ENCODE measurements around the gene HMCN2. TPM values are rescaled to one million over a fixed set of nuclear protein-coding genes. Genes with fewer than 3 reads are reported as not detected.

Gene HMCN2
- polyA plus RNA-seq, 3 donors from 2014 or later, result not detected

DNA sequence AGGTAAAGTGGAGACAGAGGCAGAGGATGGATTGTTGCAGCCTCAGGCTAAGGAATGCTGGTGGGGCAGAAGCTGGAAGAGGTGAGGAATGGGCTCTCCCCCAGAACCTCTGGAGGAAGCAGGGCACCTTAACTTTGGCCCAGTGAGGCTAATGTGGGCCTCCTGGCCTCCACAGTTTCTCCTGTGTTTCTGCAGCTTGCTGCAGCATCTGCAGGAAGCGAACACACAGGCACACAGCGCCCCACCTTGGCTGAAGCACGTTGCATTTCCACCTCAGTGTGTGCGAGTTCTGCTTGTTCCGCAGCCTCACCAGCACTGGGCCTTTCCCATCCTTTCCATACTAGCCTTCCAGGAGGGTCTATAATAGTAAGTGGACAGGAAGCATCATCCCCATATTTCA is 152.0 kb downstream of the HMCN2 start:
- Mint-ChIP-seq H3K36me3 (no peaks in the 10 kb centered on the region), H3K4me3 (no peak overlapping the region), H3K9me3 (no peaks in the 10 kb centered on the region), H3K27me3 (ENCODE audit: low read depth in 3 of 3) (peaks cover 3 to 7% (median 6%) of the 10 kb centered on the region in 3 donors), H3K27ac (no peak overlapping the region), H3K4me1 (no peaks in the 10 kb centered on the region)
- no peak for DNase-seq

- no peak overlapping the region for H3K4me3 Mint-ChIP-seq
- no peak for DNase-seq
- H3K36me3 Mint-ChIP-seq, result no peaks in the 10 kb centered on the region
These were observed 153.2 kb downstream of the HMCN2 start for GRCh38 chr9:130418776-130419175.

GRCh38 chr9:130419521-130420035 is 154.0 kb downstream of the HMCN2 start:
- no peaks in the 10 kb centered on the region for H3K36me3 Mint-ChIP-seq
- H3K27me3 Mint-ChIP-seq (ENCODE audit: low read depth in 3 of 3), result peaks cover 0 to 8% (median 7%) of the 10 kb centered on the region in 3 donors
- DNase-seq, result no peak
- no peak overlapping the region for H3K27ac Mint-ChIP-seq
- no peak overlapping the region for H3K4me3 Mint-ChIP-seq
- H3K4me1 Mint-ChIP-seq, result no peaks in the 10 kb centered on the region
- H3K9me3 Mint-ChIP-seq, result no peaks in the 10 kb centered on the region

More at GRCh38 chr9:130418776-130419175, 153.2 kb downstream of the HMCN2 start:
- no peaks in the 10 kb centered on the region for H3K9me3 Mint-ChIP-seq
- peaks cover 0 to 8% (median 7%) of the 10 kb centered on the region in 3 donors for H3K27me3 Mint-ChIP-seq (ENCODE audit: low read depth in 3 of 3)
- no peak overlapping the region for H3K27ac Mint-ChIP-seq
- H3K4me1 Mint-ChIP-seq, result no peaks in the 10 kb centered on the region

DNA sequence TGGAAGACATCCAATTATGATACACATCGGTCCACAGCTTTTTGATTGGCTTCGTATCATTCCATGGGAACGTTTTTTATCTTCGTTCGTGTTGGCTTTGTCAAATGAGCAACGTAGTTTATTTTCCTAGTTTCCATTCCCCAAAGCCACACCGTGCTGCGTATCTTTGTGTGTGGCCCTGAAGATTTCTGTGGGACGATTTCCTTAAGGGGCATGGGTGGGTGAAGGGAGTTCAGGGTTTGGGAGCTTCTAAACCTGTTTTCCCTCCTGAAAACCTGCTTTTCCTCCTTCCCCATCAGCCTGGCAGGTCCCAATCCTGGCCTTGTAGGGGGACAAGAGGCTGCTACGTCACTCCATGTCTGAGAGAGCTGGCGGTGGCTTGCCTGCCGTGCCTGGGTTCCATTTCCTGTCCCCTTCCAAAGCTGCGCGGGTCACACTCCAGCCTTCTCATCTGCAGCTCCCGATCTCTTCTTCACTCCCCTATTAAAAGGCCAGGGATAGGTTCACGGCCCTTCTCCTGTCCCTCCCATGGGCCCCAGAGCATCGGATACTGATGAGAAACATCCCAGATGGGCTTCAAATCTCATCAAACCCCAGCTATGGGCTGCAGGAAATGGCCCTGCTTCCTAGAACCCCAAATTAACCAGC is 155.7 kb downstream of the HMCN2 start:
- peaks cover 0 to 8% (median 7%) of the 10 kb centered on the region in 3 donors for H3K27me3 Mint-ChIP-seq (ENCODE audit: low read depth in 3 of 3)
- H3K4me3 Mint-ChIP-seq, result no peak overlapping the region
- H3K4me1 Mint-ChIP-seq, result no peaks in the 10 kb centered on the region
- no peaks in the 10 kb centered on the region for H3K9me3 Mint-ChIP-seq
- no peak overlapping the region for H3K27ac Mint-ChIP-seq
- DNase-seq, result no peak
- H3K36me3 Mint-ChIP-seq, result no peaks in the 10 kb centered on the region

- H3K4me3 Mint-ChIP-seq, result no peak overlapping the region
- no peaks in the 10 kb centered on the region for H3K36me3 Mint-ChIP-seq
- no peaks in the 10 kb centered on the region for H3K9me3 Mint-ChIP-seq
- no peak overlapping the region for H3K27ac Mint-ChIP-seq
- H3K27me3 Mint-ChIP-seq (ENCODE audit: low read depth in 3 of 3), result peaks cover 0 to 8% (median 7%) of the 10 kb centered on the region in 3 donors
- H3K4me1 Mint-ChIP-seq, result no peaks in the 10 kb centered on the region
- no peak for DNase-seq
These were observed 156.3 kb downstream of the HMCN2 start for GRCh38 chr9:130421802-130422276.

DNA sequence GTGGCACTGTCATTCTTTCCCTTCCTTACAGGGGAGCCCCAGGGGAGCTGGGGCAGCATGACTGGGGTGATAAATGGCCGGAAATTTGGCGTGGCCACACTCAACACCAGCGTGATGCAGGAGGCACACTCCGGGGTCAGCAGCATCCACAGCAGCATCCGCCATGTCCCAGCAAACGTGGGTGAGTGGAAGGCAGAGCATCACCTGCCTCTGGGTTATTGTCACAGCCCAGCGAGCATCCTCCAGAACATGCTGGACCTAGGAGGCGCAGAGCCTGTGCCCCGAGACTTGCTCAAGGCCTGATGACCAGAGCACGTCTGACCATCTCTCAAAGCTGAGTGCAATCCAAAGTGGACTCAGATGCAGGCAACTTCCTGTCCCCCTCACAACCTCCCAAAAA is 157.0 kb downstream of the HMCN2 start:
- no peaks in the 10 kb centered on the region for H3K36me3 Mint-ChIP-seq
- H3K27ac Mint-ChIP-seq, result no peak overlapping the region
- DNase-seq, result no peak
- no peak overlapping the region for H3K4me3 Mint-ChIP-seq
- H3K9me3 Mint-ChIP-seq, result no peaks in the 10 kb centered on the region
- no peaks in the 10 kb centered on the region for H3K4me1 Mint-ChIP-seq
- H3K27me3 Mint-ChIP-seq (ENCODE audit: low read depth in 3 of 3), result peaks cover 0 to 8% (median 7%) of the 10 kb centered on the region in 3 donors

- no peak for DNase-seq
- H3K4me3 Mint-ChIP-seq, result no peak overlapping the region
- peaks cover 0 to 8% (median 7%) of the 10 kb centered on the region in 3 donors for H3K27me3 Mint-ChIP-seq (ENCODE audit: low read depth in 3 of 3)
- H3K36me3 Mint-ChIP-seq, result no peaks in the 10 kb centered on the region
- H3K9me3 Mint-ChIP-seq, result no peaks in the 10 kb centered on the region
- H3K4me1 Mint-ChIP-seq, result no peaks in the 10 kb centered on the region
- no peak overlapping the region for H3K27ac Mint-ChIP-seq
These were observed 157.7 kb downstream of the HMCN2 start for GRCh38 chr9:130423272-130423671.

DNA sequence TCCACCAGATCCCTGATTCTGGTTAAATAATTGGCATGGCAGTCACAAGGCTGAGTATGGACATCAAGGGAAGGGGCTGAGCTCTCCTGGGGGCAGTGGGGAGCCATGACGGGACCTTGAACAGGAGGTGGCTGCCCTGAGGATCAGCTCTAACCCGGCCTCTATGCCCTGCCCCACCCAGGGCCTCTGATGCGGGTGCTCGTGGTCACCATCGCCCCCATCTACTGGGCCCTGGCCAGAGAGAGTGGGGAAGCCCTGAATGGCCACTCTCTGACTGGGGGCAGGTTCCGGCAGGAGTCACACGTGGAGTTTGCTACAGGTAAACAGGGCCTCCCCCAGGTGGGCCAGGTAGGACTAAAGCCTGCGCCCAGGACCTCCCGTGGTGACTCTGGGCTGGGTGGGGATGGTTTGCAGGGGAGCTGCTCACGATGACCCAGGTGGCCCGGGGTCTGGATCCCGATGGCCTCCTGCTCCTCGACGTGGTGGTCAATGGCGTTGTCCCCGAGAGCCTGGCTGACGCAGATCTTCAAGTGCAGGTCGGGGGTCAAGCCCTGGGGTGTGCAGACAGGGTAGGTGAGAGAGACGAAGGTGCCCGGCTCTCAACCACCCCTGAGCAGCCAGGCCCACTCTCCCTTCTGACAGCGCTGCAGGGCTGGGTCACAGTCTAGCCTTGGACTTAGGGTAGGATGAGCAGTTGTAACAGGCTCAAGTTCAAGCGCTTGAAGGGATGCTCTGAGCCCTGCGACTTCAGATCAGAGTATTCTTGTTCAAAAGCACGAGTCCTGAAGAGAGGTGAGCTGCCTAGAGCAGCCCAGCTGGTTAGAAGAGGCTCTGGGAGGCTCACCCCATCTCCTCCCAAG is 159.3 kb downstream of the HMCN2 start:
- DNase-seq, result no peak
- Mint-ChIP-seq H3K4me1 (no peaks in the 10 kb centered on the region), H3K27ac (no peak overlapping the region), H3K27me3 (ENCODE audit: low read depth in 3 of 3) (peaks cover 0 to 5% (median 1%) of the 10 kb centered on the region in 3 donors), H3K36me3 (no peaks in the 10 kb centered on the region), H3K9me3 (no peaks in the 10 kb centered on the region), H3K4me3 (no peak overlapping the region)

DNA sequence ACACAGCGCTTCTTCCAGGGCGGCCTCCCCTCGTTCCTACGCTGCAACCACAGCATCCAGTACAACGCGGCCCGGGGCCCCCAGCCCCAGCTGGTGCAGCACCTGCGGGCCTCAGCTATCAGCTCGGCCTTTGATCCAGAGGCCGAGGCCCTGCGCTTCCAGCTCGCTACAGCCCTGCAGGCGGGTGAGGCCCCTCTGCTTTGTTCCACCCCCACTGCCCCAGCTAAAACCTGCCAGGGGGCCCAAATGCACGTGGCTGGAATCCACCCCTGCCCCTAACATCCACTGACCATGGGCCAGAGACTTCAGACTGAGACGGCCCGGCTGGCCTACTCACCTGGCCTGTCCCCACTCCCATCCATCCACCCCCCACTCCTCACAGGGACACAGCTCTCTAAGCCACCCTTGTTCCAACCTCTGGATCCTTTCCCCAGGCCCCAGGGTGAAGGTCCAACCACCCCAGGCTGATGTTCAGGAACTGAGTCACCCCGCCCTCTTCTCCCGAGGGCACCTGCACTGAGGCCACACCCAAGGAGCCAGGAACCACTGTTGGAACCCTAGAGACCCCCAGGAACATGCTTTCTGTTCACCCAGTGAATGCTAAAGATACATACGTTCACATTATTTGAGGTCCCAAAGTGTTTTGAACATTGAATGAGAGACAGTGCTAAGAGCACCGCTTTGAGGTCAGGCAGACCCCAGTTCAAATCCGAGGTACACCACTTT is 160.3 kb downstream of the HMCN2 start:
- H3K27me3 Mint-ChIP-seq (ENCODE audit: low read depth in 3 of 3), result peaks cover 0 to 4% (median 0%) of the 10 kb centered on the region in 3 donors
- H3K27ac Mint-ChIP-seq, result no peak overlapping the region
- no peak for DNase-seq
- H3K4me1 Mint-ChIP-seq, result no peaks in the 10 kb centered on the region
- H3K36me3 Mint-ChIP-seq, result no peaks in the 10 kb centered on the region
- H3K9me3 Mint-ChIP-seq, result no peaks in the 10 kb centered on the region
- no peak overlapping the region for H3K4me3 Mint-ChIP-seq

DNA sequence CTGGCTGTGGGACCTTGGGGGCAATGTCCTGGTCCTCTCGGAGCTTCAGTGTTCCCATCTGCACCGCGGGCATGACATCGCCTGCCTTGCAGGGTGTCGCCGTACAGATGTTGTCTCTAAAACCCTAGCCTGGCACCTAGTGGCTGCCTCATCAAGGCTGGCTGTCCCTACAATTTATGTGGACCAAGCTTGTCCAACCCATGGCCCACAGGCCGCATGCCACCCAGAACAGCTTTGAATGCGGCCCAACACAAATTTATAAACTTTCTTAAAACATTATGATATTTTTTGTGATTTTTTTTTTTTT is 160.9 kb downstream of the HMCN2 start:
- H3K9me3 Mint-ChIP-seq, result no peaks in the 10 kb centered on the region

GRCh38 chr9:130426883-130427282 is 161.3 kb downstream of the HMCN2 start:
- Mint-ChIP-seq H3K9me3 (no peaks in the 10 kb centered on the region), H3K36me3 (no peaks in the 10 kb centered on the region), H3K27me3 (ENCODE audit: low read depth in 3 of 3) (peaks cover 0 to 2% (median 0%) of the 10 kb centered on the region in 3 donors), H3K27ac (no peak overlapping the region), H3K4me1 (no peaks in the 10 kb centered on the region), H3K4me3 (no peak overlapping the region)
- no peak for DNase-seq

More for the DNA sequence above, 160.9 kb downstream of the HMCN2 start:
- Mint-ChIP-seq H3K27me3 (ENCODE audit: low read depth in 3 of 3) (peaks cover 0 to 2% (median 0%) of the 10 kb centered on the region in 3 donors), H3K4me1 (no peaks in the 10 kb centered on the region), H3K27ac (no peak overlapping the region), H3K36me3 (no peaks in the 10 kb centered on the region), H3K4me3 (no peak overlapping the region)
- no peak for DNase-seq

GRCh38 chr9:130427326-130427725 is 161.8 kb downstream of the HMCN2 start:
- Mint-ChIP-seq H3K36me3 (no peaks in the 10 kb centered on the region), H3K9me3 (no peaks in the 10 kb centered on the region), H3K27ac (no peak overlapping the region), H3K4me3 (no peak overlapping the region), H3K4me1 (no peaks in the 10 kb centered on the region), H3K27me3 (ENCODE audit: low read depth in 3 of 3) (peaks cover 0 to 2% (median 1%) of the 10 kb centered on the region in 3 donors)
- DNase-seq, result no peak

GRCh38 chr9:130428086-130428665 is 162.6 kb downstream of the HMCN2 start:
- no peak overlapping the region for H3K27ac Mint-ChIP-seq
- H3K9me3 Mint-ChIP-seq, result no peaks in the 10 kb centered on the region
- no peak for DNase-seq
- peaks cover 0 to 4% (median 2%) of the 10 kb centered on the region in 3 donors for H3K27me3 Mint-ChIP-seq (ENCODE audit: low read depth in 3 of 3)
- no peak overlapping the region for H3K4me3 Mint-ChIP-seq
- no peaks in the 10 kb centered on the region for H3K4me1 Mint-ChIP-seq
- no peaks in the 10 kb centered on the region for H3K36me3 Mint-ChIP-seq

Data from immature natural killer cell (primary cell).